Fibroblast of lung (primary cell): Measurements from ENCODE around the gene NUCB1. TPM values are rescaled to one million over a fixed set of nuclear protein-coding genes. Genes with fewer than 3 reads are reported as not detected.

Source experiments
- DNase-seq, 2 donors: peaks; one replicate each; pipeline versions ENCODE4 v3.0.0 to v3.0.0-alpha.2; 2010; ENCODE audit warnings: low read depth in 2 of 2
- H2AFZ ChIP-seq: 2 replicates; pipeline ENCODE4 v1.5.1; 2012; ENCODE audit warnings: low read length, control low read depth, inconsistent platforms
- H3K27ac ChIP-seq: 2 replicates; pipeline ENCODE4 v1.5.1; 2011; ENCODE audit warnings: low read length, control low read depth; ENCODE audit not compliant: insufficient read depth
- H3K27me3 ChIP-seq: 2 replicates; pipeline ENCODE4 v1.5.1; 2011; ENCODE audit warnings: mild to moderate bottlenecking, low read length; ENCODE audit not compliant: control insufficient read depth, insufficient read depth
- H3K36me3 ChIP-seq: 2 replicates; pipeline ENCODE4 v1.5.1; 2011; ENCODE audit warnings: low read length; ENCODE audit not compliant: control insufficient read depth, insufficient read depth
- H3K4me1 ChIP-seq: 2 replicates; pipeline ENCODE4 v1.5.1; 2011; ENCODE audit warnings: low read length; ENCODE audit not compliant: control insufficient read depth, insufficient read depth; ENCODE audit errors: extremely low read depth
- H3K4me2 ChIP-seq: 2 replicates; pipeline ENCODE4 v1.5.1; 2011; ENCODE audit warnings: low read length, control low read depth; ENCODE audit not compliant: insufficient read depth; ENCODE audit errors: extremely low read depth
- H3K4me3 ChIP-seq, 4 experiments: fragments of 200-600 bp in 1 of 4; sonication (generic) in 1 of 4; replicated peaks in 1 of 4; 2 replicates each; pipeline ENCODE4 v1.5.1; 2011 to 2016; ENCODE audit warnings: low read length in 4 of 4, low read depth in 3 of 4, mild to moderate bottlenecking in 3 of 4, control low read depth in 2 of 4, inconsistent platforms in 1 of 4, mixed read lengths in 1 of 4; ENCODE audit not compliant: insufficient read depth in 1 of 4; ENCODE audit errors: control extremely low read depth in 1 of 4
- H3K79me2 ChIP-seq: 2 replicates; pipeline ENCODE4 v1.5.1; 2012; ENCODE audit warnings: mild to moderate bottlenecking, low read length, inconsistent platforms; ENCODE audit not compliant: control insufficient read depth, insufficient read depth
- H3K9ac ChIP-seq: 2 replicates; pipeline ENCODE4 v1.5.1; 2011; ENCODE audit warnings: mild to moderate bottlenecking, low read length, control low read depth; ENCODE audit not compliant: insufficient read depth
- H3K9me3 ChIP-seq: 2 replicates; pipeline ENCODE4 v1.5.1; 2012; ENCODE audit warnings: low read depth, low read length; ENCODE audit not compliant: control insufficient read depth, insufficient read depth
- H4K20me1 ChIP-seq: 2 replicates; pipeline ENCODE4 v1.5.1; 2011; ENCODE audit warnings: low read length; ENCODE audit not compliant: control insufficient read depth, insufficient read depth; ENCODE audit errors: extremely low read depth
- CTCF ChIP-seq, 2 donors: IDR thresholded peaks in 1 of 2; conservative IDR thresholded peaks in 1 of 2; 1 replicate in 1 of 2; 2 replicates in 1 of 2; pipeline ENCODE4 v1.5.1; 2011 to 2012; ENCODE audit warnings: low read length in 2 of 2, control low read depth in 1 of 2, inconsistent platforms in 1 of 2, low read depth in 1 of 2, mild to moderate bottlenecking in 1 of 2
- EZH2 ChIP-seq: IDR thresholded peaks from 2 replicates; pipeline ENCODE4 v1.5.1; 2012; ENCODE audit warnings: low read length, control low read depth, mild to moderate bottlenecking; ENCODE audit errors: missing control alignments
- polyA plus RNA-seq, 2 donors: library from polyadenylated mRNA; depleted of rRNA in 1 of 2; stranded (reverse) in 1 of 2; unstranded in 1 of 2; fragments of >200 nt; gene quantifications; 2 replicates each; pipeline ENCODE4 v1.2.1, GENCODE V29; 2011 to 2012; ENCODE audit warnings: missing spikeins in 1 of 2
- total RNA-seq: library from RNA; depleted of rRNA; stranded (reverse); fragments of >200 nt; gene quantifications from 2 replicates; pipeline ENCODE4 v1.2.1, GENCODE V29; 2014

Gene NUCB1
- total and polyA plus RNA-seq, 2 donors (not counting 1 experiment from before 2014, with no cell fraction given): 129 to 130 TPM

- no peaks in the 10 kb centered on the region for H3K27me3 ChIP-seq
- peak overlapping the region; percentile 80 for H3K27ac ChIP-seq
- H3K9me3 ChIP-seq: no peaks in the 10 kb centered on the region
- peak overlapping the region; percentile 75 for H3K4me2 ChIP-seq
- H3K4me1 ChIP-seq: peaks cover 19% of the 10 kb centered on the region
- no peak overlapping the region for H2AFZ ChIP-seq
- H3K79me2 ChIP-seq: peaks cover 19% of the 10 kb centered on the region
- peaks cover 17% of the 10 kb centered on the region for H3K36me3 ChIP-seq
- H3K4me3 ChIP-seq: peak overlapping the region in 2 of 4 experiments; percentile 35 to 38
- TF ChIP-seq EZH2 (no peak), CTCF (conservative IDR thresholded peaks at IDR 0.05 in 1 of 2, IDR thresholded peaks at IDR 0.05 in 1 of 2; ENCODE audit: low read depth in 1 of 2, low read length in 2 of 2) (no peak)
- peak overlapping the region; percentile 35 for H3K9ac ChIP-seq
- DNase-seq: peak; percentile 70 to 75
- H4K20me1 ChIP-seq: peaks cover 6% of the 10 kb centered on the region
These were observed 63.5 kb downstream of the NUCB1 start for GRCh38 chr19:48963371-48964204.

GRCh38 chr19:48964205-48965039 is 64.3 kb downstream of the NUCB1 start:
- Histone ChIP-seq H3K9me3 (no peaks in the 10 kb centered on the region), H3K36me3 (peaks cover 22% of the 10 kb centered on the region), H3K27me3 (no peaks in the 10 kb centered on the region), H3K79me2 (peaks cover 19% of the 10 kb centered on the region), H3K27ac (peak overlapping the region; percentile 80), H2AFZ (no peak overlapping the region), H3K4me1 (peaks cover 19% of the 10 kb centered on the region), H3K4me2 (peak overlapping the region; percentile 75), H3K9ac (peak overlapping the region; percentile 3), H3K4me3 (peak overlapping the region in 2 of 4 experiments; percentile 35 to 38), H4K20me1 (peaks cover 6% of the 10 kb centered on the region)
- peak; percentile 43 to 61 for DNase-seq
- TF ChIP-seq CTCF (conservative IDR thresholded peaks at IDR 0.05 in 1 of 2, IDR thresholded peaks at IDR 0.05 in 1 of 2; ENCODE audit: low read depth in 1 of 2, low read length in 2 of 2) (no peak), EZH2 (no peak)
